Measurements from ENCODE around the gene NANOS3. TPM values are rescaled to one million over a fixed set of nuclear protein-coding genes. Genes with fewer than 3 reads are reported as not detected.

The NANOS3 gene
- total and polyA plus RNA-seq, 4 experiments from 2014 or later: not detected

DNA sequence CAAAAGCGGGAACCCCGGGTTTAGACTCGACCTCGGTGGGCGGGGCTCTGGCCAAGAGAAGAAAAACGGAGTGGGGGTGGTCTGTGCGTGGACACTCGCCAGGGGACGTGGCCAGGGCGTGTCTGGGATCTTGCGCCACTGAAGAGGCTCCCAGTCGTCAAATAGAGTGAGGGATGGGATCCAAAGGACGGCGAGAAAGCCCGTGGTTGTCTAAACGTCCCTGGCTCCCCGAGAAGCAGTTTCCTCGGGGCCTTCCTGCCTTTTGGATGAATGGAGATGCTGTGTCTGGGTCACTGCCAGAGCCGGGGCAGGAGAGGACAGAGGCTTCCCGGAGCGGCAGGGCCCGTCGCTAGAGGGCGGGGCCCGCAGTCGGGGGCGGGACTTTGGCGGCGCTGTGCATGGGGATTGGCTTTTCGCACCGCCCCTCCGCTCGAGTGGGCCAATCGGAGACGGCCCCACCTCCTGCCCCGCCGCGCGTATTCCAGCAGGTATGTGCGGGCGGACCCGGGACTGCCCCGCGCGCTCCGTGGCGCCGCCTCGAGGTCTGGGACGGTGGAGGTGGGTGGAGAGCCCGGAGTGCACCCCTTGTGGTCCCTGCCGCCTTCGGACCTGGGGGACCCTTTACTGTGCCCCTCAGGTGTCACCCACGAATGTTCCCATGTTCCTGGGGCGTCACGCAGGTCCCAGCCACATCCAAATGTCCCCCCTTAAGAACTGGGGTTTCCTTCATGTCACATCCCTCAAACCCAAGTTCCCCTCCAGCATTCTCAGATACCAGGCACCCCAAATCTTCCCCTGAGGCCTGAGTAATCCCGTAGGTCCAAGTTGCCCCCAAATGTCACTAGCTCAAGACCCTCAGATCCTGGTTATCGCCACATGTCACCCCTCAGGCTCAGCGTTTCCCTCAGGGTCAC, 43.3 kb upstream of the NANOS3 start:
- Mint-ChIP-seq H3K36me3 (peaks cover 5 to 30% of the 10 kb centered on the region in 2 donors), H3K4me3 (peak overlapping the region; percentile 83 to 88 (median 86)), H3K9me3 (peaks cover 0 to 6% (median 0%) of the 10 kb centered on the region in 8 donors), H3K27ac (peak overlapping the region; percentile 96 to 100 (median 97)), H3K4me1 (peaks cover 17 to 50% (median 30%) of the 10 kb centered on the region in 4 donors), H3K27me3 (no peaks in the 10 kb centered on the region)
- H3K36me3 ChIP-seq (ENCODE audit: insufficient read depth, low read length): peaks cover 4% of the 10 kb centered on the region
- peak overlapping the region; percentile 92 for H3K27ac ChIP-seq (ENCODE audit: low read depth, low read length)
- intact Hi-C loops (cut with micrococcal nuclease): loop anchor here (1.0 kb wide), 2 partner anchors 14 to 38 kb away; partner anchors contain the start of gene ZSWIM4
- H3K4me1 ChIP-seq (ENCODE audit: insufficient read depth, low read length): peaks cover 49% of the 10 kb centered on the region
- ChIA-PET CTCF (ENCODE audit: partially characterized antibody) (interaction anchor here (0.8 to 5.7 kb wide), 4 partner anchors 8 to 47 kb away, joined by 3 to 37 read pairs (median 6); no protein-coding TSS in a partner anchor), POLR2A (ENCODE audit: partially characterized antibody) (interaction anchor here (0.8 to 9.7 kb wide), 8 partner anchors 8 to 45 kb away, joined by 3 to 204 read pairs (median 4); partner anchors contain the start of gene ZSWIM4)
- no peaks in the 10 kb centered on the region for H3K9me3 ChIP-seq (ENCODE audit: control insufficient read depth in 1 of 2, low read length in 2 of 2)
- H3K27me3 ChIP-seq (ENCODE audit: insufficient read depth, low read length): no peaks in the 10 kb centered on the region
- peak overlapping the region; percentile 36 to 47 for H3K4me3 ChIP-seq (ENCODE audit: low read length in 2 of 2)
- DNase-seq: peak; percentile 90 to 94 (median 91)

DNA sequence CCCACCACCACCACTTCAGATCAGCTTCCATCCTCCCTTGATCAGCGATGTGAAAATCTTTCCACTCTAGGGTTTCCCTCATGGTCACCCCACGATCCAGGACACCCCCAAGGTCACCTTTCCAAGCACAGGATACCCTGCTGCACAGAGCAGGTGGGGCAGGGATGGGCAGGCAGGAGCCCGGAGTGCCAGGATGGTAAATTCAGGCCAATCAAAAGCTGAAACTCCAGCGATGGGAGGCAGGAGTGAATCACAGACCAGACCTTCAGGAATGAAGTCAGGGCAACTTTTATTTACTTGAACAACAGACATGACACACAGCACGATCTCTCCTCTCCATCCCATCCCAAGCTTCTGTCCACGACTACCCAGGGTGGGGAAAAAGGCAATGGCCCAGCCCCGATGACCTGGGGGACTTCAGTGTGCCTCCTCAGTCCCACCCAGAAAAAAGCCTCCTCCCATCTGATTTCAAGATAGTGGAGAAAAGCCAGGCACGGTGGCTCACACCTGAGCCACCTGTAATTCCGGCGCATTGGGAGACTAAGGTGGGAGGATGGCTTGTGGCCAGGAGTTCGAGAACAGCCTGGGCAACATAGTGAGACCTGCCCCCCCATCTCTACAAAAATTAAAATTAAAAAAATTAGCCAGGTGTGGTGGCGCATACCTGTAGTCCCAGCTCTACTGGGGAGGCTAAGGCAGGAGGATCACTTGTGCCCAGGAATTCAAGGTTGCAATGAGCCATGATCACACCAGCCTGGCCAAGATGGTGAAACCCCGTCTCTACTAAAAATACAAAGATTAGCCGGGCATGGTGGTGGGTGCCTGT, 42.5 kb upstream of the NANOS3 start:
- Histone ChIP-seq H3K4me3 (ENCODE audit: low read length in 2 of 2) (peak overlapping the region in 1 of 2 donors; percentile 36), H3K27ac (ENCODE audit: low read depth, low read length) (peak overlapping the region; percentile 92), H3K36me3 (ENCODE audit: insufficient read depth, low read length) (peaks cover 4% of the 10 kb centered on the region), H3K4me1 (ENCODE audit: insufficient read depth, low read length) (peaks cover 57% of the 10 kb centered on the region), H3K27me3 (ENCODE audit: insufficient read depth, low read length) (no peaks in the 10 kb centered on the region), H3K9me3 (ENCODE audit: control insufficient read depth in 1 of 2, low read length in 2 of 2) (no peaks in the 10 kb centered on the region)
- H3K36me3 Mint-ChIP-seq: peaks cover 5 to 33% of the 10 kb centered on the region in 2 donors
- H3K27ac Mint-ChIP-seq: peak overlapping the region; percentile 96 to 100 (median 97)
- ChIA-PET POLR2A (ENCODE audit: partially characterized antibody) (interaction anchor here (0.8 to 9.7 kb wide), 6 partner anchors 11 to 46 kb away, joined by 3 to 204 read pairs (median 87); partner anchors contain the start of gene ZSWIM4), CTCF (ENCODE audit: partially characterized antibody) (interaction anchor here (1.1 to 5.7 kb wide), 6 partner anchors 10 to 48 kb away, joined by 3 to 37 read pairs (median 5); no protein-coding TSS in a partner anchor)
- H3K9me3 Mint-ChIP-seq: peaks cover 0 to 6% (median 0%) of the 10 kb centered on the region in 8 donors
- H3K4me3 Mint-ChIP-seq: peak overlapping the region; percentile 73 to 88 (median 84)
- intact Hi-C loops (cut with micrococcal nuclease): no loop called here
- no peaks in the 10 kb centered on the region for H3K27me3 Mint-ChIP-seq
- H3K4me1 Mint-ChIP-seq: peaks cover 21 to 59% (median 36%) of the 10 kb centered on the region in 4 donors
- no peak for DNase-seq

DNA sequence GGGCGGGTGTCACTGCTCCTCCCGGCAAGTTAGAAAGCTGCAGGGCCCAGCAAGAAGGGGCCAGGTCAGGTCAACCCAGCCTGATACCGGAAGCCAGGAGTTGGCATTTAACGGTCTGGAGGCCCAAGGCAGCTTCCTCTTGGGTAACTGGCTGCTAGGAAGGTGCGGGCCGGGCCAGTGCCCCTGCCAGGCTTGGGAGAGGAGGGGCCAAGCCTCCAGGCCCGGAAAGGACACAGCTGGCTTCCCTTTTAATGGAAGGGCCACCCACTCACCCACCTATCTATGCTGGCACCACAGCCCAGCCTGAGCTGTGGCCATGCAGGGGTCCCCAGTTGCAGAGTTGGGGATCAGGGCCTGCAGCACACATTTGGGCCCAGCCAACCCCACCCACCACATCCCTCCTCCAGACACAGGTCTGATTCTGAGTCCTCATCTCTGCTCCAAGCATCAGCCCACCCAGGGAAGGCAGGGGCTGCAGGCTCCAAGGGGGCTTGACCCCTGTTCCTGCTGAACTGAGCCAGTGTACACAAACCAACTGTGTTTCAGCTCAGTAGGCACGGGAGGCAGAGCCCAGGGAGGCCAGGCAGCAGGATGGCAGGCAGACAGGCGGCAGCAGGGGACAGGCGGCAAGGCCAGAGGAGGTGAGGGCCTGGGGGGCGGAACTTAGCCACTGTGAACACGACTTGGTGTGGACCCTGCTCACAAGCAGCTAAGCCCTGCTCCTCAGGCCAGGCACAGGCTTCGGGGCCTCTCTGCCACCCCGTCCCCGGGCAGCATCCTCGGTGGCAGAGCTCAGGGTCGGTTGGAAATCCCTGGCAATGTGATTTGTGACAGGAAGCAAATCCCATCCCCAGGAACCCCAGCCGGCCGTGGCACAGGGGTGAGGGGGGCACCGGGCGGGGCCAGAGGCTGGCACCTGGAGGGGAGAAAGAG, 40.9 kb upstream of the NANOS3 start:
- Histone ChIP-seq H3K27me3 (ENCODE audit: insufficient read depth, low read length) (no peaks in the 10 kb centered on the region), H3K4me1 (ENCODE audit: insufficient read depth, low read length) (peaks cover 71% of the 10 kb centered on the region), H3K27ac (ENCODE audit: low read depth, low read length) (peak overlapping the region; percentile 98), H3K9me3 (ENCODE audit: control insufficient read depth in 1 of 2, low read length in 2 of 2) (no peaks in the 10 kb centered on the region), H3K36me3 (ENCODE audit: insufficient read depth, low read length) (peaks cover 4% of the 10 kb centered on the region), H3K4me3 (ENCODE audit: low read length in 2 of 2) (peak overlapping the region in 1 of 2 donors; percentile 26)
- ChIA-PET POLR2A (ENCODE audit: partially characterized antibody) (interaction anchor here (0.5 to 9.7 kb wide), 21 partner anchors 8 to 683 kb away, joined by 3 to 204 read pairs (median 4); partner anchors contain the start of genes C19orf53 and ZSWIM4), CTCF (ENCODE audit: partially characterized antibody) (interaction anchor here (0.7 to 5.7 kb wide), 15 partner anchors 9 to 50 kb away, joined by 3 to 37 read pairs (median 5); no protein-coding TSS in a partner anchor)
- no peaks in the 10 kb centered on the region for H3K27me3 Mint-ChIP-seq
- DNase-seq: peak in 3 of 5 donors; percentile 10 to 39 (median 10)
- H3K9me3 Mint-ChIP-seq: peaks cover 0 to 4% (median 0%) of the 10 kb centered on the region in 8 donors
- H3K27ac Mint-ChIP-seq: peak overlapping the region; percentile 95 to 100 (median 99)
- H3K4me1 Mint-ChIP-seq: peaks cover 27 to 75% (median 43%) of the 10 kb centered on the region in 4 donors
- H3K36me3 Mint-ChIP-seq: peaks cover 5 to 42% of the 10 kb centered on the region in 2 donors
- peak overlapping the region in 7 of 8 donors; percentile 52 to 91 (median 81) for H3K4me3 Mint-ChIP-seq
- intact Hi-C loops (cut with micrococcal nuclease): no loop called here

DNA sequence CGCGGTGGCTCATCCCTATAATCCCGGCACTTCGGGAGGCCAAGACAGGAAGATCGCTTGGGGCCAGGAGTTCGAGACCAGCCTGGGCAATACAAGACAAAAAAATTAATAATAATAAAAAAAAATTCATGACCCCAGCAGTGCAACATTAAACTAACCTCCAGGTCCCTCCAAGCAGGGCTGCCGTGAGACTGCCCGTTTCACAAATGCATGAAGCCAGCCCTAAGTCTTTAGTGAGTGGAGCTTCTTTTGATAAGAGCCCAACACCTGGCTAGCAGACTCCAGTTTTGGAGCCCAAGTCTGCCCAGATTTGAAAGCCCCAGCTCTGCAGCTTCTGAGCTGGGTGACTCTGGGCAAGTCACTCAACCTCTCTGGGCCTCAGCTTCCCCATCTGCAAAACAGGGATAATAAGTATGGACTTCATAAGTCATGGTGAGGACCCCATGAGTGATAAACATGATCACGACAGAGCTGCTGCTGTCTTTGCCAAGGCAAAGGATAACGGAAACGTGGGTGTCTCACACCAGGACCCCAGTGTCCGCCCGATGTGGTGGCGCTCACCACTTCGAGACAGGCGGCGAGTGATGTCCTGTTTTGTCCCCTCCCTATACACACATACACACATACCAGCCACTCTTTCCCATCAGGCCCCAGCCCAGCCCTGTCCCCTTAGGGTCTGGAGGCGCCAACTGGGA, 38.4 kb upstream of the NANOS3 start:
- DNase-seq: peak in 1 of 5 donors; percentile 15
- ChIA-PET CTCF (ENCODE audit: partially characterized antibody) (interaction anchor here (1.1 to 5.7 kb wide), 4 partner anchors 9 to 52 kb away, joined by 3 to 37 read pairs (median 20); partner anchors contain the start of gene ZSWIM4), POLR2A (ENCODE audit: partially characterized antibody) (interaction anchor here (0.6 to 9.7 kb wide), 12 partner anchors 9 to 498 kb away, joined by 3 to 204 read pairs (median 5); partner anchors contain the start of genes ASF1B, MRI1, RFX1 and ZSWIM4)
- Mint-ChIP-seq H3K4me1 (peaks cover 26 to 87% (median 47%) of the 10 kb centered on the region in 4 donors), H3K27ac (peak overlapping the region; percentile 99 to 100 (median 99)), H3K27me3 (no peaks in the 10 kb centered on the region), H3K36me3 (peaks cover 5 to 42% of the 10 kb centered on the region in 2 donors), H3K4me3 (peak overlapping the region; percentile 83 to 97 (median 90)), H3K9me3 (peaks cover 0 to 3% (median 0%) of the 10 kb centered on the region in 8 donors)
- peaks cover 4% of the 10 kb centered on the region for H3K36me3 ChIP-seq (ENCODE audit: insufficient read depth, low read length)
- H3K27me3 ChIP-seq (ENCODE audit: insufficient read depth, low read length): no peaks in the 10 kb centered on the region
- H3K9me3 ChIP-seq (ENCODE audit: control insufficient read depth in 1 of 2, low read length in 2 of 2): no peaks in the 10 kb centered on the region
- peaks cover 77% of the 10 kb centered on the region for H3K4me1 ChIP-seq (ENCODE audit: insufficient read depth, low read length)
- intact Hi-C loops (cut with micrococcal nuclease): loop anchor here (1.0 to 2.0 kb wide), 3 partner anchors 9 to 44 kb away; partner anchors contain the start of gene ZSWIM4
- peak overlapping the region; percentile 98 for H3K27ac ChIP-seq (ENCODE audit: low read depth, low read length)
- H3K4me3 ChIP-seq (ENCODE audit: low read length in 2 of 2): peak overlapping the region; percentile 63 to 86

DNA sequence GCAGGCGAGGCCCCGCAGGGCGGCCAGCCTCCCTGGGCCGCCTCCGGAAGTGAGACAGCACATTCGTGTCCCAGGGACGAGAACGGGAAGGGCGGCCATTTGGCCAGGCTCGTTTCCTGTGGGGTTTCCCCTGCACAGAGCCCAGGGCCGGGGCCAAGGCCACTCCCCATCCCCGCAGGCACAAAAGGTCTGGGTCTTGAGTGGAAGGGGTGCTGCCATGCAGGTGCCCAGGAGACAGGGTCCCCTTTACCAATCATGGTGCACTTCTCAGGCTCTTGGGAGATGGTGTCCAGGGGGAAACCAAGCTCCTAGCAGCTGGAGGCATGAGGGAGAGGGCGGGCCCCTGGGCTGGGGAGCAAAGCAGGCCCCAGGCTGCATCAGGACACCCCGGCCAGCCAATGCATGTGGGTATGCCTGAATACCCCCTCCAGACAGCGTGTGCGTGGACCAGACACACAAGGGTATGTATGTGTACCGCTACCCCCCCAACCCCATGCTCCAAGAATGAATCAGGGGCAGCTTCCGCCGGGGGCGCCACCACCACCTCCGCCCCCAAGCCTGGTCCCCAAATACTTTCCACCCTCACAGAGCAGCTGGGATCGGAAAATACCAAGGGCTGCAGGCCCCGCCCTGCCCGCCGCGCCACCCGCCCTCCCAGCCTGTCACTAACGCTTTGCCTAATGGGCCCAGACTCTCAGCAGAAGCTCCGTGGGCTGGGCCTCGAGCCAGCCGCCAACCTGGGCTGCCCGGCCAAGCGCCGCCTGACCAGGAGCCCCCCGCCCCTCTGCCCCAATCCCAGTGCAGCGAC, 37.6 kb upstream of the NANOS3 start:
- H3K9me3 Mint-ChIP-seq: peaks cover 0 to 3% (median 0%) of the 10 kb centered on the region in 8 donors
- CTCF ChIA-PET (ENCODE audit: partially characterized antibody): interaction anchor here (1.0 to 5.7 kb wide), 6 partner anchors 20 to 65 kb away, joined by 3 to 37 read pairs (median 4); partner anchors contain the start of genes C19orf53 and ZSWIM4

More for the DNA sequence above, 37.6 kb upstream of the NANOS3 start:
- POLR2A ChIA-PET (ENCODE audit: partially characterized antibody): interaction anchor here (0.6 to 9.7 kb wide), 14 partner anchors 9 to 297 kb away, joined by 3 to 204 read pairs (median 5); partner anchors contain the start of genes ASF1B, C19orf53, IL27RA and MRI1
- peaks cover 3 to 38% of the 10 kb centered on the region in 2 donors for H3K36me3 Mint-ChIP-seq
- peaks cover 78% of the 10 kb centered on the region for H3K4me1 ChIP-seq (ENCODE audit: insufficient read depth, low read length)
- peak; percentile 75 to 96 (median 79) for DNase-seq
- H3K36me3 ChIP-seq (ENCODE audit: insufficient read depth, low read length): peaks cover 4% of the 10 kb centered on the region
- peaks cover 25 to 87% (median 46%) of the 10 kb centered on the region in 4 donors for H3K4me1 Mint-ChIP-seq
- H3K27me3 Mint-ChIP-seq: no peaks in the 10 kb centered on the region
- H3K27ac ChIP-seq (ENCODE audit: low read depth, low read length): peak overlapping the region; percentile 98
- peak overlapping the region; percentile 99 to 100 (median 99) for H3K27ac Mint-ChIP-seq
- intact Hi-C loops (cut with micrococcal nuclease): loop anchor here (1.0 to 2.0 kb wide), 3 partner anchors 8 to 45 kb away; partner anchors contain the start of gene ZSWIM4
- H3K9me3 ChIP-seq (ENCODE audit: control insufficient read depth in 1 of 2, low read length in 2 of 2): no peaks in the 10 kb centered on the region
- peak overlapping the region; percentile 84 to 97 (median 95) for H3K4me3 Mint-ChIP-seq
- no peaks in the 10 kb centered on the region for H3K27me3 ChIP-seq (ENCODE audit: insufficient read depth, low read length)
- H3K4me3 ChIP-seq (ENCODE audit: low read length in 2 of 2): peak overlapping the region; percentile 63 to 86
